ES-I3 (cell line): Measurements from ENCODE around the gene REG4.
"Not testable (repeated sequence)": the region's sequence is repeated elsewhere in the genome, so short reads cannot be mapped to it uniquely, and the experiment has no call there.

Experiments
- H3K36me3 ChIP-seq: 2 replicates; pipeline ENCODE4 v1.6.1; 2013; ENCODE audit warnings: mild to moderate bottlenecking, low read length, control low read depth, moderate library complexity; ENCODE audit not compliant: insufficient read depth
- H3K4me1 ChIP-seq: 2 replicates; pipeline ENCODE4 v1.6.1; 2013; ENCODE audit warnings: mild to moderate bottlenecking, control low read depth, low read length; ENCODE audit not compliant: insufficient read depth
- H3K9ac ChIP-seq: 2 replicates; pipeline ENCODE4 v1.6.1; 2013; ENCODE audit warnings: low read depth, mild to moderate bottlenecking, low read length, moderate library complexity
- H3K9me3 ChIP-seq: 2 replicates; pipeline ENCODE4 v1.6.1; 2013; ENCODE audit warnings: mild to moderate bottlenecking, low read length, moderate library complexity; ENCODE audit not compliant: control insufficient read depth, insufficient read depth

REG4 gene

DNA sequence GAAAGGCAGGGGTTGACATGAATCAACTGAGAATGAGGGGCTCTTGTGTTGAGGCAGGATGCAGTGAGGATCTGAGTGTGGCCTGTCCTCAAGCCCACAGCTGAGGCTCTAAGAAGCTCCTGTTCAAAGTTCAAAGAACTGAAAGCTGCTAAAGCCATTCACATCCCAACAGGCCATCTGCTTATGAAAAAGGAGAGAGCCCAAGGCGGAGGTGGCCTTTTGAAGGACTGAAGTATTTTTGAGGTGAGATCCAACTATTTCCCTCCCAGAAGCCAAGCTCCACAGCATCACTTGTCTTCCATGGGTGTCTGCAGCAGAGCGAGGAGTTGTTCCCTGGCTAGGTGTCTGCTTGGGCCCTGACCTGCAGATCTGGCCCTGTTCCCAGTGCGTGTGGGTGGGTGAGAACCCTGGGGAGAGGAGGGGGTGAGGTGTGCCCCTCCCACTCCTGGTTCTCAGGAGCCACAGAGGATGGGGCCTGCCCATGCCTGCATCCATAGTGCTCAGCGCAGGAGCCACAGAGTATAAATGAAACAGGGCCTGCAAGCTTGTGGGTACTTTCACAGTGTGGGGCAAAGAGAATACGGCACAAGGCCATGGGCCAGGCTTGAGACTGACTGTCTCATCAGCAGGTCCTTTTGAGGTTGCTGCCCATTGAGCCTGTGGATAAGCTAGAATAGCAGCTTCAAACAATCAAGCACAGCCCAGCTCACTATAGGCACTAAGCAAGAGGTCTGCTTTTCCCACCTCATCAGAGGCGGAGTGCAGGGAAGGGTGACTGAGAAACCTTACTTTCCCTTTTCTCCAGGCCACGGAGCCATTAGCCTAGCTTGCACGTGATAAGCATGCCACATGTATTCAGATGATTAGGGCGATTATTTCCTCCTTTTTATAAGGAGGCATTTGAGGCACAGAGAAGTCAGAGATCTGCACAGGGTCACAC lies 15.7 kb downstream of the REG4 start:
- Histone ChIP-seq H3K36me3 (no peaks in the 10 kb centered on the region), H3K9me3 (no peaks in the 10 kb centered on the region), H3K9ac (no peak overlapping the region), H3K4me1 (no peaks in the 10 kb centered on the region)

GRCh38 chr1:119794876-119795240 lies 16.4 kb downstream of the REG4 start:
- Histone ChIP-seq H3K4me1 (no peaks in the 10 kb centered on the region), H3K9me3 (no peaks in the 10 kb centered on the region), H3K36me3 (no peaks in the 10 kb centered on the region), H3K9ac (no peak overlapping the region)

- H3K9ac ChIP-seq, result no peak overlapping the region
Measured at GRCh38 chr1:119794230-119794875, 16.9 kb downstream of the REG4 start.

GRCh38 chr1:119791377-119791776 lies 19.9 kb downstream of the REG4 start:
- no peaks in the 10 kb centered on the region for H3K4me1 ChIP-seq
- no peak overlapping the region for H3K9ac ChIP-seq
- H3K36me3 ChIP-seq, result no peaks in the 10 kb centered on the region
- H3K9me3 ChIP-seq, result no peaks in the 10 kb centered on the region

More at GRCh38 chr1:119794230-119794875, 16.9 kb downstream of the REG4 start:
- no peaks in the 10 kb centered on the region for H3K9me3 ChIP-seq
- no peaks in the 10 kb centered on the region for H3K36me3 ChIP-seq
- no peaks in the 10 kb centered on the region for H3K4me1 ChIP-seq

DNA sequence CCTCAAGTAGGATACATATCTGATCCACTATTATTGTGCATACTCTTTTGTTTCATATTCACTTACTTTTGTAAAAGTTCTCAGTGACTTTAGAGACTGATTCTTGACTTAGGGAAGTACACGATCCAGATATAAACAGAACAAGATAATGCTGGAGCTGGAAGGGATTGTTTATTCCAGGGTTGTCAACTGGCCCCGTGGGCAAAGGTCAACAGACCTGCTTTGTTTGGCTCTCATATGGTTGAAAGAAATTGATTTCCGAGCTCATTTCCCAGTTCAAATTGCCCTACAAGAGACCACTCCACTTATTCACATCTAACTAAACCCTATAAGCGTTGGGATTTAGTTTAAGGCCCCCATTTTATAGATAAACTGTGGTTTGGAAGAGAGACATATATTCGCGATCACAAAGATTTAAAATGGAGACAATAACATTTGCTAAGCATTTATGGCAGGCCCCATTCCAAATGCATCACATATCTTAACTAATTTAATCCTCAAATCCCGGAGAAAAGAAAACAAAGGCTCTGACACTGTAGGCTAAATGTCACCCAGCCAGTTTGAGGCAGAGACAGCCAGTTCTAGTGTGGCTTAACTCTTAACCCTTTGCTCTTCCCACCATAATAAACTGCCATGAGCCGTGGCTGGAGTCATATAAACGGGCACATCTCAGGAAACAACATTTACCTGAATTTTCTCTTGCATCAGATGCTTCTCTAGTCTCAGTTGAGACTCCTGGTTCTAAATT lies 20.6 kb downstream of the REG4 start:
- H3K9ac ChIP-seq, result no peak overlapping the region
- no peaks in the 10 kb centered on the region for H3K4me1 ChIP-seq
- H3K9me3 ChIP-seq, result no peaks in the 10 kb centered on the region
- H3K36me3 ChIP-seq, result no peaks in the 10 kb centered on the region

DNA sequence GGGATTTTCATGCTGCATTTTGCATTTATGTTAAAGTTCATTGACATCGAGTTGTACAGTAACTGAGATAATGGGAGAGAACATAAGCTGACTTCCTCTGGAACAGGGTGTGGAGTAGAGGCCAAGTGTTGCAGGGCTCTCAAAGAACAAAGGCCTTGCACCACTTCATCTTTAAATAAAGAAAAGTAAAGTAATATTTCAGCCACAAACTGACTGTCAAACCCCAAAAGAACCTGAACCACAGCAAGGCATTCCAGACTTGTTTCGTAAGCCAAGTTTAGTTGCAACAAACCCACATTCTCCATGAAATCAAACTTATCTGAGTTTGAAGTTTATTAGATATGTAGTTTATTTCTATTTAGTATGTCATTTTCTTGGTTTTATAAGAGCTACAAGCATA lies 23.5 kb downstream of the REG4 start:
- Histone ChIP-seq H3K9me3 (no peaks in the 10 kb centered on the region), H3K9ac (no peak overlapping the region), H3K4me1 (no peaks in the 10 kb centered on the region), H3K36me3 (no peaks in the 10 kb centered on the region)

- H3K9ac ChIP-seq, H3K9me3 ChIP-seq, H3K4me1 ChIP-seq, H3K36me3 ChIP-seq: not testable (repeated sequence)
Measured at GRCh38 chr1:119786473-119787050, 24.7 kb downstream of the REG4 start.

DNA sequence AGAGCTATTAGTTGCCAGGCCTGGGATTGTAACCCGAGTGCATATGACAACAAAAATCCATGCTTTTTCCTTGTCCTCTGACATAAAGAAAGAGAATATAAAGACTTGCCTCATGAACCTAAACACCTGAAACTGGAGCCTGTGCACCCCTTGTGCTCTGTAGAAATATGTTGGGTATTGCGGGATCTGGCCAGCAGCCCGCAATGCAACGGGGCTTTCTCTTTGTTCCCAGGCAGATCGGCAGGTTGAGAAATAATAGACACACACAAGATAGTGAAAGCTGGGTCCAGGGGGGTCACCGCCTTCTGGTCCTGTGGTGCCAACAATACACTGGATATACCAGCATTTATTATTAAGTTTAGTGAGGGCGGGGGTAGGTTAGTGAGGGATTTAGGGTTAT lies 25.2 kb downstream of the REG4 start:
- not testable (repeated sequence) for H3K36me3 ChIP-seq, H3K9me3 ChIP-seq, H3K4me1 ChIP-seq, H3K9ac ChIP-seq

GRCh38 chr1:119784191-119784781 lies 27.0 kb downstream of the REG4 start:
- Histone ChIP-seq H3K9ac (no peak overlapping the region), H3K4me1 (peaks cover 3% of the 10 kb centered on the region; the same call in 1 of the 2 replicates), H3K36me3 (no peaks in the 10 kb centered on the region), H3K9me3 (no peaks in the 10 kb centered on the region)

DNA sequence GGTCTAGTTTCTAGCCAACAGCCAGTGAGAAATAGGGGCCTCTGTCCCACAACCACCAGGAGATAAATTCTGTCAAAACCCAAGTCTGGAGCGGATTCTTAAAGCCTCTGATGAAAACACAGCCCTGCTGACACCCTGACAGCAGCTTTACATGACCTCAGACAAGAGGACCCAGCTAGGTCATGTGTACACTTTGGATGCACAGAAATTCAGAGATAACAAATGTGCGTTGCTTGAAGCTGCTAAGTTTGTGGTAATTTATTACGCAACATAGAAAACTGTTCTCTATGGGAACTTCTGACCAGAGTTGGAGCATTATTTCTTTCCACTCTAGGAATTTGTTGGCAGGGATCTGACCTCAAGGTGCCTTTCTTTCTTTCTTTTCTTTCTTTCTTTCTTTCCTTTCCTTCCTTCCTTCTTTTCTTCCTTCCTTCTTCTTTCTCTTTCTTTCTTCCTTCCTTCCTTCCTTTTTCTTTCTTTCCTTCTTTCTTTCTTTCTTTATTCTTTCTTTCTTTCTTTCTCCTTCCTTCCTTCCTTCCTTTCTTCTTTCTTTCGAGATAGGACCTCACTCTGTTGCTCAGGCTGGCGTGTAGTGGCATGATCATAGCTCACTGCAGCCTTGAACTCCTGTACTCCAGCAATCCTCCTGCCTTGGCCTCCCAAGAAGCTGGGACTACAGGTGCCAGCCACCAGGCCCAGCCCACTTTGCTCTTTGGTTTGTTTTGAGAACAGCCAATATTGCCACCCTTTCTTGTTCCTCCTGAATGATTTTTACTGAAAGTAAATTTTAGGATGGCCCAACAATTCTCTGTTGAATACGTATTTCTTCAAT lies 27.7 kb downstream of the REG4 start:
- Histone ChIP-seq H3K9me3 (no peaks in the 10 kb centered on the region), H3K36me3 (no peaks in the 10 kb centered on the region), H3K9ac (no peak overlapping the region), H3K4me1 (peaks cover 3% of the 10 kb centered on the region; the same call in 1 of the 2 replicates)

- H3K4me1 ChIP-seq, result peaks cover 3% of the 10 kb centered on the region; the same call in 1 of the 2 replicates
- no peaks in the 10 kb centered on the region for H3K9me3 ChIP-seq
- no peaks in the 10 kb centered on the region for H3K36me3 ChIP-seq
Measured at GRCh38 chr1:119782631-119783325, 28.5 kb downstream of the REG4 start.

DNA sequence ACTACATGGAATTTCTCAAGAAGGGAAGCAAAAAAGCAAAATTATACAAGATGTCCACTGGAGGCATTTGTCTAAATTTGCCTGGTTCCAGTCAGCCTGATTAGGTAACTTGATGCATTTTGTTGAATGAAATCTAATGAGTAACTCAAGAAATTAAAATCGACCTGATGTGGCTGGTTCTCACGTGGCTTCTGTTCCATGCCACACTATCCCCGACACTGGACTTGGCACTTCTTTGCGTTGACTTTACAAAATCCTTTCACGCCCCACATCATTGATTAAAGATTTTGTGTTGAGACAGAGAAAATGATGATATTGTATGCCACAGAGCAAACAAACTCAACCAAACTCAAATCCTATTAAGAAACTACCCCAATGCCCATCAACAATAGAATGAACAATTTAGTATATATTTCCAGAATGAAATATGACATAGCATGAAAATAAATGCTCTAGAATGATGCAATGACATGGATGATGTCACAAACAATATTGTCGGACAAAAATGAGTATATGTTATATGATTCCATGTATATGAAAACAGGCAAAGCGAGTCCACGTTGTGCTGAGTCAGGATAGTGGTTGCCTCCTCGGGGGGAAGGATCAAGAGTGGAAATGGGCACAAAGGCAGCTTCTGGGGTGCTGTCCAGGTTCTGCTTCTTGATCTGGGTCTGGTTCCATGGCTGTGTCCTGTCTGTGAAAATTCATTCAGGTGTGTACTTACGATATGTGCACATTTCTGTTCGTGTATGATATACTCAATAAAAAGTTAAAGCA lies 29.6 kb downstream of the REG4 start:
- no peak overlapping the region for H3K9ac ChIP-seq
- peaks cover 3% of the 10 kb centered on the region; the same call in 1 of the 2 replicates for H3K4me1 ChIP-seq
- no peaks in the 10 kb centered on the region for H3K36me3 ChIP-seq
- no peaks in the 10 kb centered on the region for H3K9me3 ChIP-seq

More at GRCh38 chr1:119782631-119783325, 28.5 kb downstream of the REG4 start:
- no peak overlapping the region for H3K9ac ChIP-seq
